SK-N-SH treated with all-trans-retinoic acid at 6 μM for 48 hours (cell line): ENCODE measurements around the gene PRRG3.

ENCODE experiments used
- ATAC-seq: fragments of 200-7000 bp; cut with Tn5 transposase; 3 replicates; pipeline ENCODE4 v1.9.1; 2020; ENCODE audit warnings: mild to moderate bottlenecking, moderate library complexity
- ARNTL ChIP-seq: fragments of 450-650 bp; formaldehyde crosslinking; IDR thresholded peaks from 2 replicates; pipeline ENCODE4 v1.5.0; 2020; ENCODE audit warnings: low read depth, mild to moderate bottlenecking, moderate library complexity, borderline replicate concordance
- BACH2 ChIP-seq: fragments of 250-450 bp; sonication (Bioruptor Pico); IDR thresholded peaks from 2 replicates; pipeline ENCODE4 v1.9.0; 2021; ENCODE audit warnings: mild to moderate bottlenecking, borderline replicate concordance
- CSDC2 ChIP-seq: fragments of 250-450 bp; sonication (Bioruptor Pico); IDR thresholded peaks from 2 replicates; pipeline ENCODE4 v1.5.0; 2020; ENCODE audit warnings: mild to moderate bottlenecking, moderate library complexity
- ESRRG ChIP-seq: fragments of 250-450 bp; sonication (Bioruptor Pico); IDR thresholded peaks from 2 replicates; pipeline ENCODE4 v1.6.1; 2021; ENCODE audit warnings: mild to moderate bottlenecking
- GLIS3 ChIP-seq: fragments of 250-450 bp; sonication (Bioruptor Pico); IDR thresholded peaks from 2 replicates; pipeline ENCODE4 v1.5.0; 2020; ENCODE audit warnings: mild to moderate bottlenecking, moderate library complexity
- ISL1 ChIP-seq: fragments of 250-450 bp; sonication (Bioruptor Pico); IDR thresholded peaks from 2 replicates; pipeline ENCODE4 v2.1.2; 2022; ENCODE audit warnings: mild to moderate bottlenecking, moderate library complexity
- OSR1 ChIP-seq: fragments of 250-450 bp; sonication (Bioruptor Pico); IDR thresholded peaks from 2 replicates; pipeline ENCODE4 v1.8.0; 2022; ENCODE audit warnings: moderate library complexity, mild to moderate bottlenecking, inconsistent platforms
- RARB ChIP-seq: fragments of 250-450 bp; sonication (Bioruptor Pico); IDR thresholded peaks from 2 replicates; pipeline ENCODE4 v1.8.0; 2021; ENCODE audit warnings: mild to moderate bottlenecking, moderate library complexity
- SNAI2 ChIP-seq: fragments of 250-450 bp; sonication (Bioruptor Pico); IDR thresholded peaks from 2 replicates; pipeline ENCODE4 v1.5.0; 2020; ENCODE audit warnings: mild to moderate bottlenecking, moderate library complexity
- TCF4 ChIP-seq: fragments of 250-450 bp; sonication (Bioruptor Pico); IDR thresholded peaks from 2 replicates; pipeline ENCODE4 v1.8.0; 2021; ENCODE audit warnings: mild to moderate bottlenecking, moderate library complexity, borderline replicate concordance
- TOX ChIP-seq: fragments of 250-450 bp; sonication (Bioruptor Pico); IDR thresholded peaks from 2 replicates; pipeline ENCODE4 v1.8.0; 2021; ENCODE audit warnings: mild to moderate bottlenecking, moderate library complexity, borderline replicate concordance
- TSHZ2 ChIP-seq: fragments of 250-450 bp; sonication (Bioruptor Pico); IDR thresholded peaks from 2 replicates; pipeline ENCODE4 v1.5.0; 2020; ENCODE audit warnings: mild to moderate bottlenecking, moderate library complexity
- ZC3H10 ChIP-seq: fragments of 250-450 bp; sonication (Bioruptor Pico); IDR thresholded peaks from 2 replicates; pipeline ENCODE4 v1.5.1; 2021; ENCODE audit warnings: mild to moderate bottlenecking, moderate library complexity
- ZFP3 ChIP-seq: fragments of 250-450 bp; sonication (Bioruptor Pico); IDR thresholded peaks from 2 replicates; pipeline ENCODE4 v1.5.0; 2020; ENCODE audit warnings: mild to moderate bottlenecking, moderate library complexity
- ZFP30 ChIP-seq: fragments of 450-650 bp; formaldehyde crosslinking; IDR thresholded peaks from 2 replicates; pipeline ENCODE4 v1.5.0; 2022; ENCODE audit warnings: mild to moderate bottlenecking, moderate library complexity
- ZNF565 ChIP-seq: fragments of 450-650 bp; formaldehyde crosslinking; conservative IDR thresholded peaks from 2 replicates; pipeline ENCODE4 v1.5.0; 2020; ENCODE audit warnings: low read depth, mild to moderate bottlenecking, moderate library complexity
- ZNF70 ChIP-seq: fragments of 450-650 bp; formaldehyde crosslinking; IDR thresholded peaks from 2 replicates; pipeline ENCODE4 v1.5.0; 2020; ENCODE audit warnings: mild to moderate bottlenecking, moderate library complexity
- ZNF8 ChIP-seq: fragments of 450-650 bp; formaldehyde crosslinking; IDR thresholded peaks from 2 replicates; pipeline ENCODE4 v1.5.0; 2020; ENCODE audit warnings: mild to moderate bottlenecking, moderate library complexity
- TF ChIP-seq, protein P1 (sequence below): fragments of 250-450 bp; sonication (Bioruptor Pico); IDR thresholded peaks from 2 replicates; pipeline ENCODE4 v1.8.0; 2020; ENCODE audit warnings: mild to moderate bottlenecking, moderate library complexity, borderline replicate concordance
- TF ChIP-seq, protein P2 (sequence below): fragments of 250-450 bp; sonication (Bioruptor Pico); IDR thresholded peaks from 2 replicates; pipeline ENCODE4 v1.5.1; 2020; ENCODE audit warnings: low read depth, mild to moderate bottlenecking, moderate library complexity
- TF ChIP-seq, protein P3 (sequence below): fragments of 250-450 bp; sonication (Bioruptor Pico); IDR thresholded peaks from 2 replicates; pipeline ENCODE4 v1.5.1; 2021; ENCODE audit warnings: mild to moderate bottlenecking, moderate library complexity
- TF ChIP-seq, protein P4 (sequence below): fragments of 250-450 bp; sonication (Bioruptor Pico); IDR thresholded peaks from 2 replicates; pipeline ENCODE4 v1.8.0; 2021; ENCODE audit warnings: low read depth, mild to moderate bottlenecking, moderate library complexity, borderline replicate concordance

PRRG3 gene

GRCh38 chrX:151727346-151727745 lies 32.1 kb downstream of the PRRG3 start:
- no peak for ATAC-seq
- no peak for TF ChIP-seq GLIS3 (CRISPR knock-in tag)
- TF ChIP-seq SNAI2 (CRISPR knock-in tag): no peak
- no peak for TF ChIP-seq ESRRG (CRISPR knock-in tag)
- TF ChIP-seq, protein P1, sequence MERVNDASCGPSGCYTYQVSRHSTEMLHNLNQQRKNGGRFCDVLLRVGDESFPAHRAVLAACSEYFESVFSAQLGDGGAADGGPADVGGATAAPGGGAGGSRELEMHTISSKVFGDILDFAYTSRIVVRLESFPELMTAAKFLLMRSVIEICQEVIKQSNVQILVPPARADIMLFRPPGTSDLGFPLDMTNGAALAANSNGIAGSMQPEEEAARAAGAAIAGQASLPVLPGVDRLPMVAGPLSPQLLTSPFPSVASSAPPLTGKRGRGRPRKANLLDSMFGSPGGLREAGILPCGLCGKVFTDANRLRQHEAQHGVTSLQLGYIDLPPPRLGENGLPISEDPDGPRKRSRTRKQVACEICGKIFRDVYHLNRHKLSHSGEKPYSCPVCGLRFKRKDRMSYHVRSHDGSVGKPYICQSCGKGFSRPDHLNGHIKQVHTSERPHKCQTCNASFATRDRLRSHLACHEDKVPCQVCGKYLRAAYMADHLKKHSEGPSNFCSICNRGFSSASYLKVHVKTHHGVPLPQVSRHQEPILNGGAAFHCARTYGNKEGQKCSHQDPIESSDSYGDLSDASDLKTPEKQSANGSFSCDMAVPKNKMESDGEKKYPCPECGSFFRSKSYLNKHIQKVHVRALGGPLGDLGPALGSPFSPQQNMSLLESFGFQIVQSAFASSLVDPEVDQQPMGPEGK (CRISPR knock-in tag): no peak
- no peak for TF ChIP-seq ISL1 (CRISPR knock-in tag)
- TF ChIP-seq ZNF8: no peak
- no peak for TF ChIP-seq RARB (CRISPR knock-in tag)
- TF ChIP-seq, protein P2, sequence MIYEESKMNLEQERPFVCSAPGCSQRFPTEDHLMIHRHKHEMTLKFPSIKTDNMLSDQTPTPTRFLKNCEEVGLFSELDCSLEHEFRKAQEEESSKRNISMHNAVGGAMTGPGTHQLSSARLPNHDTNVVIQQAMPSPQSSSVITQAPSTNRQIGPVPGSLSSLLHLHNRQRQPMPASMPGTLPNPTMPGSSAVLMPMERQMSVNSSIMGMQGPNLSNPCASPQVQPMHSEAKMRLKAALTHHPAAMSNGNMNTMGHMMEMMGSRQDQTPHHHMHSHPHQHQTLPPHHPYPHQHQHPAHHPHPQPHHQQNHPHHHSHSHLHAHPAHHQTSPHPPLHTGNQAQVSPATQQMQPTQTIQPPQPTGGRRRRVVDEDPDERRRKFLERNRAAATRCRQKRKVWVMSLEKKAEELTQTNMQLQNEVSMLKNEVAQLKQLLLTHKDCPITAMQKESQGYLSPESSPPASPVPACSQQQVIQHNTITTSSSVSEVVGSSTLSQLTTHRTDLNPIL: no peak
- TF ChIP-seq ZC3H10: no peak
- TF ChIP-seq, protein P3, sequence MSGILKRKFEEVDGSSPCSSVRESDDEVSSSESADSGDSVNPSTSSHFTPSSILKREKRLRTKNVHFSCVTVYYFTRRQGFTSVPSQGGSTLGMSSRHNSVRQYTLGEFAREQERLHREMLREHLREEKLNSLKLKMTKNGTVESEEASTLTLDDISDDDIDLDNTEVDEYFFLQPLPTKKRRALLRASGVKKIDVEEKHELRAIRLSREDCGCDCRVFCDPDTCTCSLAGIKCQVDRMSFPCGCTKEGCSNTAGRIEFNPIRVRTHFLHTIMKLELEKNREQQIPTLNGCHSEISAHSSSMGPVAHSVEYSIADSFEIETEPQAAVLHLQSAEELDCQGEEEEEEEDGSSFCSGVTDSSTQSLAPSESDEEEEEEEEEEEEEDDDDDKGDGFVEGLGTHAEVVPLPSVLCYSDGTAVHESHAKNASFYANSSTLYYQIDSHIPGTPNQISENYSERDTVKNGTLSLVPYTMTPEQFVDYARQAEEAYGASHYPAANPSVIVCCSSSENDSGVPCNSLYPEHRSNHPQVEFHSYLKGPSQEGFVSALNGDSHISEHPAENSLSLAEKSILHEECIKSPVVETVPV (CRISPR knock-in tag): no peak
- TF ChIP-seq ARNTL (CRISPR knock-in tag): no peak
- no peak for TF ChIP-seq ZNF70 (CRISPR knock-in tag)
- no peak for TF ChIP-seq TOX (CRISPR knock-in tag)
- no peak for TF ChIP-seq ZFP30 (CRISPR knock-in tag)
- TF ChIP-seq TSHZ2 (CRISPR knock-in tag): no peak
- no peak for TF ChIP-seq ZNF565 (CRISPR knock-in tag)
- TF ChIP-seq, protein P4, sequence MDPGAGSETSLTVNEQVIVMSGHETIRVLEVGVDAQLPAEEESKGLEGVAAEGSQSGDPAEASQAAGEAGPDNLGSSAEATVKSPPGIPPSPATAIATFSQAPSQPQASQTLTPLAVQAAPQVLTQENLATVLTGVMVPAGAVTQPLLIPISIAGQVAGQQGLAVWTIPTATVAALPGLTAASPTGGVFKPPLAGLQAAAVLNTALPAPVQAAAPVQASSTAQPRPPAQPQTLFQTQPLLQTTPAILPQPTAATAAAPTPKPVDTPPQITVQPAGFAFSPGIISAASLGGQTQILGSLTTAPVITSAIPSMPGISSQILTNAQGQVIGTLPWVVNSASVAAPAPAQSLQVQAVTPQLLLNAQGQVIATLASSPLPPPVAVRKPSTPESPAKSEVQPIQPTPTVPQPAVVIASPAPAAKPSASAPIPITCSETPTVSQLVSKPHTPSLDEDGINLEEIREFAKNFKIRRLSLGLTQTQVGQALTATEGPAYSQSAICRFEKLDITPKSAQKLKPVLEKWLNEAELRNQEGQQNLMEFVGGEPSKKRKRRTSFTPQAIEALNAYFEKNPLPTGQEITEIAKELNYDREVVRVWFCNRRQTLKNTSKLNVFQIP: no peak
- TF ChIP-seq OSR1 (CRISPR knock-in tag): no peak
- no peak for TF ChIP-seq TCF4 (CRISPR knock-in tag)
- TF ChIP-seq BACH2 (CRISPR knock-in tag): no peak

DNA sequence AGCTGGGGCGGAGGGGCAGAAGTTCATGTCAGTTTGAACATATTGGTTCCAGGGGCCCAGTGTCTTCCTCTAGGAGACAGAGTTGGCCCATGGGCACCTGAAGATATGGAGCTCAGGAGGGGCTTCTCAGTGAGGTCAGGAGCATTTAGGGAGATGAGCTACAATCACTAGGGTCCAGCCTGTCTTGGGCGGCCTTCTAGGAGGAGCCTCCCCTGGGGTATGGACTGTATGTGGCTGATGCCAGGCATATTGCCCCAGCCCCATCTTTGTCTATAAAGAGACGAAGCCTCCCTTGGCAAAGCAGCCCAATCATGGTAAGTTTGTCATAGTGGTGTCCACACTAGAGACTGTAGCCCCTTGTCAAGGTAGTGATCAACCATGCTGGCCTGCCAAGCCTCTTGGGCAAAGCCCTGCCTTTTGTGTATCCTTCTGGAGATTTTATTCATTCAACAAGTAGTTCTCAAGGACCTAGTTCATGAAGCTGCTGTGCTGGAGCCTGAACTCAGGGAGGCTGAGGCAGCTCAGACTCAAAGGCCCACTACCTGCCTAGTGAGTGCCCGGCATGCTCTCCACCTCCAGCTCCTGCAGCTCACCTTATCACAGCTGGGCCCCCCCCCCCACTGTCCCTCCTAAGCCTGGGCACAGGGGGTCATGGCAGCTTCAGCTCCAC lies 33.9 kb downstream of the PRRG3 start:
- no peak for ATAC-seq
- TF ChIP-seq, protein P3 (CRISPR knock-in tag): no peak
- TF ChIP-seq ZC3H10: no peak
- TF ChIP-seq CSDC2 (CRISPR knock-in tag): no peak
- no peak for TF ChIP-seq ESRRG (CRISPR knock-in tag)
- TF ChIP-seq ZFP30 (CRISPR knock-in tag): no peak
- TF ChIP-seq TCF4 (CRISPR knock-in tag): no peak
- no peak for TF ChIP-seq RARB (CRISPR knock-in tag)
- TF ChIP-seq ISL1 (CRISPR knock-in tag): no peak
- no peak for TF ChIP-seq BACH2 (CRISPR knock-in tag)
- TF ChIP-seq, protein P1 (CRISPR knock-in tag): no peak
- TF ChIP-seq TOX (CRISPR knock-in tag): no peak
- TF ChIP-seq ARNTL (CRISPR knock-in tag): no peak
- TF ChIP-seq, protein P2: no peak
- no peak for TF ChIP-seq ZNF565 (CRISPR knock-in tag)
- TF ChIP-seq ZFP3 (CRISPR knock-in tag): no peak
- TF ChIP-seq GLIS3 (CRISPR knock-in tag): no peak
